Hepatocyte (in vitro differentiated cells): Measurements from ENCODE around the gene LAMTOR1.

ENCODE experiments used
- CTCF ChIP-seq: fragments of 200-600 bp; sonication (generic); IDR thresholded peaks from 2 replicates; pipeline ENCODE4 v1.5.1; 2016; ENCODE audit warnings: antibody characterized with exemption, mild to moderate bottlenecking; ENCODE audit not compliant: poor library complexity
- EZH2phosphoT487 ChIP-seq: fragments of 200-600 bp; sonication (generic); IDR thresholded peaks from one replicate; pipeline ENCODE4 v1.6.1; 2018; ENCODE audit warnings: antibody characterized with exemption, mild to moderate bottlenecking, low read depth, moderate library complexity; ENCODE audit not compliant: unreplicated experiment, severe bottlenecking

GRCh38 chr11:72102162-72102561 lies 935 bp downstream of the LAMTOR1 start:
- no peak for TF ChIP-seq EZH2phosphoT487
- no peak for TF ChIP-seq CTCF
